GM18861 (cell line): ENCODE data around the gene CEP57.
"Not testable (repeated sequence)": the region's sequence is repeated elsewhere in the genome, so short reads cannot be mapped to it uniquely, and the experiment has no call there.

Experiments used
- ATAC-seq: cut with Tn5 transposase; IDR thresholded peaks from one replicate; pipeline ENCODE4 v1.9.1; 2021; ENCODE audit not compliant: unreplicated experiment

Gene CEP57

DNA sequence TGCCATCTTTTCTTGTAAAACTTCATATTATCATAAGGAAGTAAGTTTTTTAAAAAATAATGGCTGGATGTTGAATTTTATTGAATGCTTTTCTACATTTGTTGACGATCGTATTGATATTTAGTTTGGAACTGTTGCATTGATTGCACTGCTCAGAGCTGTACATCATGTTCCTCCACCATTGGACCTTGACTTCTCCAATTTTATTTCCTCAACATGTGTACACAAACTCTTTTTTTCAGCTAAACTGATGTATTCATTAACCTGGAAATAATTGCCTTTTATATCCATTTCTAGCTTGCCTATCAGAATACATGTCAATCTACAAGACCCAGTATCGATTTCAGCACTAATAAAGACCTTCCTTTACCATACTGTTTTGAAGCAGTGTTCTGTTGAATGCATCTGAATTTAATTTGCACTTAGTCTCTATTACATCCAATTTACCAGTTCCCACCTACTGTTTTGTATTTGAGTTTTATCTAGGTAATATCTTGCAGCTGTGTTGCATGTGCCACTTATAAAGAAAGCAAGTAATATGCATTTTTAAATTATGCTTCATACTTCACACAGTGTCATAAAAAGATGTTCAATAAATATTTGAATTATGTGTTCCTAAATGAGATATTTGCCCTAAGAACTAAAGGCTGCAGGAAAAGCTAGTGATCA, 5.5 kb downstream of the CEP57 start:
- ATAC-seq: no peak

DNA sequence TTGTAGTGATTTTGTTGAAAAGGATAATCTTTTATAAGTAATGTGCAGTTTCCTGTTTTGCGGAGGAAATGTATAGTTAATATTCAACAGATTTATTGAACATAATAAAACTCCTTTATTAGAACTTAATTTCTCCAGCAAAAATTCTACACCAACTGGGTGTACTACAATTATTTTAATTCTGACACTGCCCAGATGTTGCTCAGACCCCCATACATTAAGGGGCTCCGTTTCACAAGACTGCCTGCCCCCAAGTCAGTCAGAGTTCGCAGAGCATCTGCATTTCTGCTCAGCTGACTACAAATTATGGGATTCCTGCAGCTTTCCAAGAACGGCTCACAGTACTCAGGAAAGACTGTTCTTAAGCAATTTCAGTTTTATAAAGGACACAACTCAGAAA, 6.2 kb downstream of the CEP57 start:
- no peak for ATAC-seq

DNA sequence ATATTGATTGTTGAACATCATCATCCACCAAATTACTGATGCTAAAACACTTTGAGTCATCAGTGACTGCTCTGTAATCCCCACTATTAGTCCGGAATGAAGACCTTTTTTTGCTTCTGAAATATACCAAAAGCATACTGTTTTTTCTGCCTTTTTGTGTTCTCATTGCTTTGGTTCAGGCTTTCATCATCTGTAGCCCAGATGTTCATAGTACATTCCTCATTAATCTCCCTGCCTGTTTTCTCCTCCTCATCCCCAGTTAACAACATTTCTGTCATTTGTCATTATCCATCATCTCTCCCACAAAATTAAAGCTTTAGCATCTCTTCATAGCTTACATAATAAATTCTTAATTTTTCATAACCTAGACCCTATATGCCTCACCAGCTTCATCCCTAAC, 9.2 kb downstream of the CEP57 start:
- no peak for ATAC-seq

DNA sequence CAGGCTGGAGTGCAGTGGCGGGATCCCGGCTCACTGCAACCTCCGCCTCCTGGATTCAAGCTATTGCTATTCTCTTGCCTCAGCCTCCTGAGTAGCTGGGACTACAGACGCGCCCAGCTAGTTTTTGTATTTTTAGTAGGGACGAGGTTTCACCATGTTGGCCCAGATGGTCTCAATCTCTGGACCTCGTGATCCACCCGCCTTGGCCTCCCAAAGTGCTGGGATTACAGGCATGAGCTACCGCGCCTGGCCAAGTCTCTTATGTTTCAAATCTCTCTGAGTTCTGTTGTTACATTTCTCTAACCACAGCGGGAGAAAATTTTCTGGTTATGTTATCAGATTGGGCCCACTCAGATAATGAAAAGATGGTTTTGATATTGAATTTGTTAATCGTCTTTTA, 10.1 kb downstream of the CEP57 start:
- no peak for ATAC-seq

DNA sequence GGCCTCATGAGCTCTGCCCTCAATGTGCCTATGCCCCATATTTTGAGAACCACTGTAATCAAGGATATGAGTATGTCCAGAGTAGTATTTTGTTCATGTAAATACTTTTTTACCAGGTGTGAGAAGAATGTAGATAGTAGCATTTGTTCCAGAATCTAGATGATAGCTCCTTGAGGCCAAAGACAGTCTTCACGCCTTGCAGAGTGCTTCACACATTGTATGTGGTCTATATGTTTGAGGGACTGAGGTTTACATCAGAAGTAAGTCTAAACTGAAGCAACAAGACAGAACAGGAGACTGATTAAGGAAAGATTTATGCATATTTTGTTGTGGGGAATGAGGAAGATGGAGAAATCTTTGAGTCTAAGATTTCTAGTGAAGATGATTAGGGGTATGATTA, 12.5 kb downstream of the CEP57 start:
- no peak for ATAC-seq

DNA sequence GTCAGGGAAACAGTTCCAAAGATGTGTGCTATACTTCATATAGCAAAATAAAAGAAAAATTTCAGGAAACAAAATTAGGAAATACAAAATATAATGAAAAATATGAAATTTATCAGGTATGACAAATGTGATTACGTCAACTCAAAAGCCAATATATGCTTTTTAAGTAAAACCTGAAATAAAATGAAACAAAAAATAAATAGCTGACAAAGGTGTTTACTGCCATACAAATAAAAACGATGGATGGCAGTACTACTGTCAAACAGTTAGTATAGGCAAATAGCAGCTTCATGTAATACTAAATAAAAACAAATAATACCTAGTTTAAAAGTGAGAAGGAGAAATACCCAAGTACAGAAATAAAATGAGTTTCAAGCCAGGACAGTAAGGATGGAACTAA, 13.7 kb downstream of the CEP57 start:
- no peak for ATAC-seq

DNA sequence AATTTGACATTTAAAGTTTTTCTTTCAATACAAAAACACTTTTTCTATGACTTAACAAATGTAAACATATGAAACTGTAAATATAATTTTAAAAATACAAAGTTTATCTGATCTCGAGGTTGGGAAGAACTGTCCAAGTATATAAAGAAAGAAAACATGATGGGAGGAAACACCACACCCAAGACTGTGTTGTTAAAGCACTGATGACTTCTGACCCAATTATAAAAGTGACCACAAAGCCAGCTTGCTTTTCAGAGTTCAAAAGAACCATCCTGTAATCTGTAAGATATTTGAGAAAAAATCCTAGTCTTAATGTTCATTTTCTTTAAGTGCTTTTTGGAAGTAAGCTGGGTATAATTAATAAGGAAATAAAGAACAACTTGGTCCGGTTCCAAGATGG, 15.6 kb downstream of the CEP57 start:
- no peak for ATAC-seq

DNA sequence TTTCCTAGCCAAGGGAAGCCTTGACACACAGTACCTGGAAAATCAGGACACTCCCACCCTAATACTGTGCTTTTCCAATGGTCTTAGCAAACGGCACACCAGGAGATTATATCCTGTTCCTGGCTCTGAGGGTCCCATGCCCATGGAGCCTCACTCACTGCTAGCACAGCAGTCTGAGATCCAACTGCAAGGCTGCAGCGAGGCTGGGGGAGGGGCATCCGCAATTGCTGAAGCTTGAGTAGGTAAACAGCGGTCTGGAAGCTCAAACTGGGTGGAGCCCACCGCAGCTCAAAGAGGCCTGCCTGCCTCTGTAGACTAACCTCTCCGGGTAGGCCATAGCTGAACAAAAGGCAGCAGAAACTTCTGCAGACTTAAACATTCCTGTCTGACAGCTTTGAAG, 16.2 kb downstream of the CEP57 start:
- not testable (repeated sequence) for ATAC-seq

DNA sequence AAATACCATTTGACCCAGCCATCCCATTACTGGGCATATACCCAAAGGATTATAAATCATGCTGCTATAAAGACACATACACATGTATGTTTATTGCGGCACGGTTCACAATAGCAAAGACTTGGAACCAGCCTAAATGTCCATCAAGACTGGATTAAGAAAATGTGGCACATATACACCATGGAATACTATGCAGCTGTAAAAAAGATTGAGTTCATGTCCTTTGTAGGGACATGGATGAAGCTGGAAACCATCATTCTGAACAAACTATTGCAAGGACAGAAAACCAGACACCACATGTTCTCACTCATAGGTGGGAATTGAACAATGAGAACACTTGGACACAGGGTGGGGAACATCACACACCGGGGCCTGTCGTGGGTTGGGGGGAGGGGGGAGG, 20.8 kb downstream of the CEP57 start:
- not testable (repeated sequence) for ATAC-seq

DNA sequence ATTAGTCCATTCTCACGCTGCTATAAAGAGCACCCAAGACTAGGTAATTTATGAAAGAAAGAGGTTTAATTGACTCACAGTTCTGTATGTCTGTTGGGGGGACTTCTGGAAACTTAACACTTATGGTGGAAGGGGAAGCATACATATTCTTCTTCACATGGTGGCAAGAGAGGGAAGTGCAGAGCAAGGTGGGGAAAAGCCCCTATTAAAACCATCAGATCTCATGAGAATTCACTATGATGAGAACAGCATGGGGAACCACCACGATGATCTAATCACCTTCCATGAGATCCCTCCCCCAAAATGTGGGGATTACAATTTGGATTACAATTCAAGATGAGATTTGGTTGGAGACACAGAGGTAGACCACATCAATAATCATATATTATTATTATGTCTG, 25.7 kb downstream of the CEP57 start:
- peak; percentile 48 for ATAC-seq

DNA sequence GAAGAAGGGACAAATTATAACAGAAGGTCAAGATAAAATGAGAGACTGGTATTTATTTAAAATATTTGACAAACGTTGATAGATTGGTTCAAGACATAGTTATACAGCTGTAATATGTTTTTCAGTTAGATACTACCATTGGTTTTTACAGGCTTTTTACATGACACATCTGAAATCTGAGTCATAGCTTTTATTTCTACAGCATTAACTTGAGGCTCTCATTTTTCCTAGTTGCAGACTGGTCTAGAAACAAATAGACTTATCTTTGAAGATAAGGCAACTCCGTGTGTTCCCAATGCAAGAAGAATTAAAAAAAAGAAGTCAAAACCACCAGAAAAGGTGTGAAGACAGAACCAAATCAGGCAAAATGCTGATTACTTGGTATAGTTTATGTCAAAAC, 31.3 kb downstream of the CEP57 start:
- ATAC-seq: no peak

DNA sequence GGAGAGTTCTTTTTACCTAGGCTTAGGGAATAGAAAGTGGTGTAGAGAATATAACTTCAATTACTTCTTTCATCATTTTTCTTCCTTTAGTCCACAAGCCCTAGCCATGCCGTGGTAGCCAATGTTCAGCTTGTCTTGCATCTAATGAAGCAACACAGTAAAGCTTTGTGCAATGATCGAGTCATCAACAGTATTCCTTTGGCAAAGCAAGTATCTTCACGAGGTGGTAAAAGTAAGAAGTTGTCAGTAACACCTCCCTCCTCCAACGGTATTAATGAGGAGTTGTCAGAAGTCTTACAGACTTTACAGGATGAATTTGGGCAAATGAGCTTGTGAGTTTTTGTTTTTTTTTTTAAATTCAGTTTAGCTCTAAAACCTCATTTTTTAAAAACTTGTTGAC, 37.4 kb downstream of the CEP57 start:
- no peak for ATAC-seq

DNA sequence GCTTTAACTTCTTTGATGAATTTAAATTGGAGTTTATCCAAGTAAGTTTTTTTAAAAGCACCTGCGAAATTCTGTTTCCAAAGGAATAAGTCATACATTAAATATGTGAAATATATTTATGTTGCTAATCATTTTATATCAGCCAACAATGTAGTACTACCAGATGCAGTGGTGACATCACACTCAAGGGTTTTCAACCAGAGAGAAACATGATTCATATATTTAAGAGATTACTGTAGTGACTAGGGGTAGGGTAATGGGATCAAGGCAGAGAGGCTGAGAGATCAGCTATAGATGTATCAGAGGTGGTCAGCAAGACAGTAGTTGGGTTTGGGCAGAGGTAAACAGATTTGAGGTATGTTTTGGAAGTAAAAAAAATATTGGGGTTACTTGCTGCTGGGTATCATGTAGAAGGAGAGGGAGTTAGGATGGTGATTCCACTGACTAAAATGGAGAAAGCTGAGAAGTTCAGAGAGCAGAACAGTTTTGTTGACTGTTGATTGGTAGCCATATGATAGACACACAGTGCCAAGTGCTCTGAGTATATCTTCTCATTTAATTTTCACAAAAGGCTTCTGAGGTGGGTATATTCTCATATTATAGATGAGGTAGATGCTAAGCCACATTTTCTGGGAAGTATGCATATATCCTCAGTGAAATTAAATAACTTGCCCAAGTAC, 39.4 kb downstream of the CEP57 start:
- ATAC-seq: no peak

DNA sequence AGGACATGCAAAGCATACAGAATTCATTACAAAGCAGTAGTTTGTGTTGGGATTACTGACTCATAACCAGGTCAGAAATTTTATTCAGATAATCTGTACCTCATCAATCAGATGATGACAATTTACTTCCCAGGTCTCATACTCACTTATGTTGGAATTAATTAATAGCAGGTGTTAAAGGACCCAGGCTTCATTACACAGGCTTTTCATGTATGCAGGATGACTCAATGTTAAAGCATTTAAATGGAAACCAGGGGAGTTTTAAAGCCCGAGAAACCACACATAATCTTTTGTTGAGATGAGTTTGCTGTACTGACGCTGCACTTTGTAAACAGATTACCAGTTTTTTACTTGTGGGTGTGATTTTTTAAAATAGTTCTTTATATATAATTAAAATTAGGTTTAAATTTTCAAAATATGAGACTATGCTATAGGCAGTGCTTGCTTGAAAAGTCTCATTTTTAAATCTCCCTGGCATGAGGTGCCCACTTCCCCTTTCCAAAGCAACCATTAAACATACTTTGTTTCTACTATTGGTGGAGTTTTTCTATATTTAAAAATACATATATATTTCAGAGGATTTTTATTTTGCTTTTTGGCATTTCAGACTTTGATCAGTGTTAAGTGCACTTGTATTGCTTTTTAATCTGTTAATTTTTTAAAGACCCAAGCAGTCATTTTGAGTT, 41.0 kb downstream of the CEP57 start:
- ATAC-seq: no peak

DNA sequence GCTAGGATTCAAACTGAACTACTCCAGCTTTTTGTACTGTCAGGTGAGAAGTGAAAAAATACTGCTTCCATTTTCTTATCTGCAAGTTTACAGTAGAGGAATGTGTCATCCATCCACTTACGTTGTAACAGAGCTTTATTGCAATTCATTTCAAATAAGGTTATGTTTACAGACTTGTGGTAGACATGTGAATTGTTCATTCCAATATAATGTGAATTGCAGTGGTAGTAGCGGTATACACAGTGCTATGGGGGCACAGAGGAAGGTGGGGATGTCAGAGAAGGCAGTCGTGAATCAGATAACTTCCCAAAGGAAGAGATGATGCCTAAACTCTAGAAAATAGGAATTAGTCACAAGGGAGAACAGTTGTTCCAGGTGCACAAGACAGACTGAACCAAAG, 42.5 kb downstream of the CEP57 start:
- no peak for ATAC-seq

DNA sequence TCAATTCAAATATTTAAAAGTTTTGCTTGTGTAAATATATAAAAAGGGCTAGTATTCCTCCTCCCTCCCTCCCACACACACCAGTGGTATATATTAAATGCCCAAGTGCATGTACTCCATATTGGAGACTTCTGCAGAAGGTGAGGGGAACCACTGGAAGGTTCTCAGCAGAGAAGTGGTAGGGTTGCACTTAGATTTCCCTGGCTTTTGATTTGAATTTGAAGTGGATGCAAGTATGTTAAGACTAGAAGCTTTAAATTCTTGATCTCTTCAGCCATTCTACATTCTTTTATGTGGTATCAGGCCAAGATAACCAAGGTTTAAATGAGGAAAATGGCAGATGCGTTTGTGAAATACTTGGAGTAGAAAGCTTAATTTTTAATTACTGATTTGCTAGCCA, 43.1 kb downstream of the CEP57 start:
- ATAC-seq: no peak

DNA sequence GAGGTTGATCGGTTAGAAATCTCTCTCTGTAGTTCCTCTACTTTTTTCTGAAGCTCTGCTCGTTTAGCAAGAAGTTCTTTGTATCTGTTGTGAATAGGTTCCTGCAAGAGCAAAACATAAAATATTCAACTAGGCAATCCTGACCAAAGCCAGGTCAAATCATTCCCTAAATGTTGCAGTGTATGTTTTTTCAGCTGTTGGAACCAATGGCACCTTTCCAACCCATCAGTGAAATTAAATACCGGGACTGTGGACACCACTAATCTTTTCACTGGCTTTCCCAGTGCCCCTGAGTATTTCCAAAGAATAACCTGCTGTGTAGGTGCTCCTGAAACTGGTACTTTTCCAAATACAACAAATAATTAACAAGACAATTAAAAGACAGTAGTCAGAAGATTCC, 45.1 kb downstream of the CEP57 start:
- no peak for ATAC-seq

DNA sequence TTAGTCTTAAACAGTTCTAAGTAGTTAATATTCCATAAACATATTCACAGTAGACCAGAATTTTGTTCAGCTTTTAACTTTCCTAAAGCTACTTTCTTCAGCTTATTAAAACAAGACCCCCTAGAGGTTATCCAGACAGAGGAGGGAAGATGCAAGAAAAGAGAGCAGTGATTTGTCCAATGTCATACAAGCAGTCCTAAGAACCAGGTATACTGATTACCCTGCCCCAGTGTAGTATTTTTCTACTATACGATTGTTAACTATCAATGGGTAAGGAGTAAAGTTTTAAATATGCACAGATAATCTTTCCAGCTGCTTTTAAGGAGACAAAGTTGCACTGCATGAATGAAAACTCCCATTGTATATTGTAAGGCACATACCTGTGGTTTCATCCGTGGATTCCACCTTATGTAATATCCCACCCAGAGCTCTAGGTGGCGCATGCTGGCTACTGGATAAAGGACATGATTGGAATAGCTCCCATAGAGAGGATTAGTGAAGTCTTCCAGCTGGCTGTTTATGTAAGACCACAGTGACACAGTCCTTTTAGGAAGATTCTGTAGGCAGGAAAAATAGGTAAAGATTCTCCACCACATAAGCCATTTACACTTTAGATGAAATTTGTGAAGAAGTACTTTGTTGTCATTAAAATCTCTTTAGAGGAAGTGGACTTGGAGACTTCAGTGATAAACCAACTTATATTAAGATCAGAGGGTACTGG, 45.6 kb downstream of the CEP57 start:
- ATAC-seq: peak; percentile 81

DNA sequence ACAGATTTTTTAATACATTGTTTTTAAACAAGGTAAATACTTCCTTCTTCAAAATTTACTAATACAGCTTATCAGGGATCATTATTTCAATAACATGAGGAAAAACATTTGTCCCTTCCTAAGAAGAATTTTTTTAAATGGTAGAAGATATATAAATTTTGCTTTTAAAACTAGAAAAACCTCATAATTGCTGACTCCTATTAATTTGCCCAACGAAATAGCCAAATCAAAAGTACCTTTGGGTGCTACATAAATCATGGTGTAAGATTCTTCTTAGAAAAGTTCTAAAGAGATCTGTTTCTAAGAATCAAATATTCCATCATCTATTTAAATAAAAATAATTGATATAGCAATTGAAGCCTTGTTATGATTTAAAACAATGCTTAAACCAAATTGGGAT, 54.9 kb downstream of the CEP57 start:
- ATAC-seq: no peak

DNA sequence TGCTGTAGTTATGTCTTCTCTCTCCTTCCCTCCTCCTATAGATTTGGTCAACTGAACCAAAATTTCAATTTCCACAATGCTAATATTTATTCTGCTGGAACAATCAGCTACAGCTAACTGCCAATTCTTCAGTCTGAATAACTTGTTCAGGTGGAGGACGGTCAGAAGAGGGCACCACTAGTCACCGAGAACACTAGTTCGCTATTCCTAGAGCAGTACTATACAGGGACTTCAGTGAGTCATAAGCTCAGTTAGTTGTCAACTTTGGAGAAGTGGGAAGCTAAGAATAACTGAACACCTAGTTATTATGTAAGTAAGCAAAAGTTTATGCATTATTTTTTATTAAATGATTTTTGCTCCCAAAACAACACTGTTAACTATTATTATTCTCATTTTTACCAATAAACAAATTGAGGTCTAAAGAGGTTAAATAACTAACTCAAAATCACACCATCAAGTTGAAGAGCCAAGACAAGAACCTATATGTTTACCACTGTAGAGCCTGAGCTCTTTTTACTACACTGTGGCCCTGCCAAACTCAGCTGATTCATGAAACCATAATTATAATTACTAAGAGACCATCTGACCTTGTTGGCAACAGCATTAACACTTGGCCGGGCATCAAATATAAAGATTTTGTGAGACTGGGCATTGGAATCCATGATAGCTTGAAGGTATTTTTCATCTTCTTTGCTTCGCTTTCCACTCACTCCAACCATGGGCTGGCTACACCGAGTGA, 59.0 kb downstream of the CEP57 start:
- peak; percentile 52 for ATAC-seq

DNA sequence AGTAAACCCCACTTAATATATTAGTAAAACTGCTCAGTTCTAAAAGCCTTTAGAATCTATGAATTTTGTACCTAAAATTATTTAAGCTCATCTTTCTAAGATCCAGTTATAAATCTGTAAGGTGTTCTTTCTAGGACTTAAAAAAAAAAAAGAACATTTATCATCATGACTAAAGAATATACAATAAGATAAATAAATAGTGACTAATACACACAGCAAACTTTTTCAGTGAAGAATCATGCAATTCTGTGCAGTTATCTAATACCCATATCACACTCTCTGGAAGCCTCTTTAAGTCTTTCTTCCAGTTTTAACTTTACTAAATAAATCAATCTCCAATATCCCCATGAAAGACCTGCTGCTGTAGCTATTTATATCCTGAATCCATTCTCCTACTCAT, 59.8 kb downstream of the CEP57 start:
- no peak for ATAC-seq
